Neural crest cell (in vitro differentiated cells): Measurements from ENCODE around the gene SPRED1. TPM values are rescaled to one million over a fixed set of nuclear protein-coding genes. Genes with fewer than 3 reads are reported as not detected.

Experiments
- DNase-seq: peaks from one replicate; pipeline ENCODE4 v3.0.0; 2021; ENCODE audit warnings: low read depth, mixed read lengths, low spot score
- H3K27ac Mint-ChIP-seq: one replicate; pipeline ENCODE4 v1.8.0; 2021; ENCODE audit warnings: mild to moderate bottlenecking, mixed read lengths; ENCODE audit not compliant: unreplicated experiment
- H3K27me3 Mint-ChIP-seq: 2 replicates; pipeline ENCODE4 v1.8.0; 2021; ENCODE audit warnings: low read depth, mild to moderate bottlenecking, mixed read lengths
- H3K36me3 Mint-ChIP-seq: 2 replicates; pipeline ENCODE4 v1.8.0; 2021; ENCODE audit warnings: low read depth, mild to moderate bottlenecking, mixed read lengths
- H3K4me1 Mint-ChIP-seq: 2 replicates; pipeline ENCODE4 v1.8.0; 2021; ENCODE audit warnings: mixed read lengths
- H3K4me3 Mint-ChIP-seq: one replicate; pipeline ENCODE4 v1.8.0; 2021; ENCODE audit warnings: mild to moderate bottlenecking, mixed read lengths
- H3K9me3 Mint-ChIP-seq: 2 replicates; pipeline ENCODE4 v1.8.0; 2021; ENCODE audit warnings: mixed read lengths
- total RNA-seq: library from RNA; stranded (reverse); gene quantifications from 2 replicates; pipeline ENCODE4 v1.2.1, GENCODE V29; 2021
- TF ChIP-seq, protein P1 (sequence below): fragments of 200-600 bp; sonication (generic); conservative IDR thresholded peaks from 2 replicates; pipeline ENCODE4 v1.5.0; 2021; ENCODE audit warnings: antibody characterized with exemption, mild to moderate bottlenecking

The SPRED1 gene
- total RNA-seq, 1 donor from 2014 or later = 44.2 TPM

GRCh38 chr15:38312190-38312589 is 59.6 kb downstream of the SPRED1 start:
- peaks cover 34% of the 10 kb centered on the region for H3K36me3 Mint-ChIP-seq
- peaks cover 2% of the 10 kb centered on the region for H3K9me3 Mint-ChIP-seq
- TF ChIP-seq, protein P1, sequence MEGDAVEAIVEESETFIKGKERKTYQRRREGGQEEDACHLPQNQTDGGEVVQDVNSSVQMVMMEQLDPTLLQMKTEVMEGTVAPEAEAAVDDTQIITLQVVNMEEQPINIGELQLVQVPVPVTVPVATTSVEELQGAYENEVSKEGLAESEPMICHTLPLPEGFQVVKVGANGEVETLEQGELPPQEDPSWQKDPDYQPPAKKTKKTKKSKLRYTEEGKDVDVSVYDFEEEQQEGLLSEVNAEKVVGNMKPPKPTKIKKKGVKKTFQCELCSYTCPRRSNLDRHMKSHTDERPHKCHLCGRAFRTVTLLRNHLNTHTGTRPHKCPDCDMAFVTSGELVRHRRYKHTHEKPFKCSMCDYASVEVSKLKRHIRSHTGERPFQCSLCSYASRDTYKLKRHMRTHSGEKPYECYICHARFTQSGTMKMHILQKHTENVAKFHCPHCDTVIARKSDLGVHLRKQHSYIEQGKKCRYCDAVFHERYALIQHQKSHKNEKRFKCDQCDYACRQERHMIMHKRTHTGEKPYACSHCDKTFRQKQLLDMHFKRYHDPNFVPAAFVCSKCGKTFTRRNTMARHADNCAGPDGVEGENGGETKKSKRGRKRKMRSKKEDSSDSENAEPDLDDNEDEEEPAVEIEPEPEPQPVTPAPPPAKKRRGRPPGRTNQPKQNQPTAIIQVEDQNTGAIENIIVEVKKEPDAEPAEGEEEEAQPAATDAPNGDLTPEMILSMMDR = no peak
- peaks cover 26% of the 10 kb centered on the region for H3K4me1 Mint-ChIP-seq
- DNase-seq = no peak
- no peaks in the 10 kb centered on the region for H3K27me3 Mint-ChIP-seq
- H3K4me3 Mint-ChIP-seq = no peak overlapping the region
- no peak overlapping the region for H3K27ac Mint-ChIP-seq

GRCh38 chr15:38316311-38316710 is 63.7 kb downstream of the SPRED1 start:
- Mint-ChIP-seq H3K27ac (no peak overlapping the region), H3K36me3 (peaks cover 13% of the 10 kb centered on the region), H3K4me3 (no peak overlapping the region), H3K4me1 (peaks cover 28% of the 10 kb centered on the region), H3K9me3 (no peaks in the 10 kb centered on the region), H3K27me3 (no peaks in the 10 kb centered on the region)
- DNase-seq = no peak
- TF ChIP-seq, protein P1 = no peak

DNA sequence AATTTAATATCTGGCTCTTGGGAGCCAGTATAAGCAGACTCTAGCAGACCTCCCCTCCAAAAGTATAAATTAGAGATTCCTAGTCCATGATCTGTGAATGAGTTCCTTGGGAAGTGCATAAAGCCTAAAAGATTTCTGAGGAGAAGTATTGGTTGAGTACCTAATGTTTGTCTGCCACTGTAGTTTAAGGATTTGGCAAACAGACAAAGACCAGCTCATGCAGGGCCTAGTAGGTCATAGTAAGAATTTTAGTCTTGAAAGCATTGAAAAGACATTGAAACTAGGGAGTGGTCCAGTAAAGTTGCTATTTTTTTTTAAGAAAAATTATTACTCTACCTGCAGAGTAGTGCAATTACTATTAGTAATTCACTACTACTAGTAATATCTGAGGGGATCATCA is 67.5 kb downstream of the SPRED1 start:
- Mint-ChIP-seq H3K9me3 (no peaks in the 10 kb centered on the region), H3K27me3 (no peaks in the 10 kb centered on the region), H3K4me3 (no peak overlapping the region), H3K27ac (no peak overlapping the region), H3K4me1 (peaks cover 13% of the 10 kb centered on the region), H3K36me3 (peaks cover 13% of the 10 kb centered on the region)
- DNase-seq = no peak
- TF ChIP-seq, protein P1 = no peak

DNA sequence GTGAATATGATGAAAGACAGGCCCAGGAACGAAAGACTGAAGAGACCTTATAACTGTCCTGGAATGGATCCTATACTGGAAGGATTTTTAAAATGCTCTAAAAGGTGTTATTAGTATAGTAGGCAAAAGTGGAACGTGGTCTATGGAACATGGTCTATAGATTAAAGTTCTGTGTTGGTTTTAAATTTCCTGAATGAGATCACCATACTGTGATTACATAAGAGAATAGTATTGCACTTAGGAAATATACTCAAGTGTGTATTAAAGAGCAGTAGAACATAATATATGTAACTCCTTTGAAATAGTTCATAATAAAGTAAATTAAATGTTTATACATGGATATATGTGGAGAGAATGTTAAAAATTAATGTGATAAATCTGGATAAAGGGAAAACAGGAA is 68.2 kb downstream of the SPRED1 start:
- DNase-seq = no peak
- Mint-ChIP-seq H3K27ac (no peak overlapping the region), H3K27me3 (no peaks in the 10 kb centered on the region), H3K4me3 (no peak overlapping the region), H3K36me3 (peaks cover 14% of the 10 kb centered on the region), H3K9me3 (no peaks in the 10 kb centered on the region), H3K4me1 (peaks cover 9% of the 10 kb centered on the region)
- TF ChIP-seq, protein P1 = no peak

DNA sequence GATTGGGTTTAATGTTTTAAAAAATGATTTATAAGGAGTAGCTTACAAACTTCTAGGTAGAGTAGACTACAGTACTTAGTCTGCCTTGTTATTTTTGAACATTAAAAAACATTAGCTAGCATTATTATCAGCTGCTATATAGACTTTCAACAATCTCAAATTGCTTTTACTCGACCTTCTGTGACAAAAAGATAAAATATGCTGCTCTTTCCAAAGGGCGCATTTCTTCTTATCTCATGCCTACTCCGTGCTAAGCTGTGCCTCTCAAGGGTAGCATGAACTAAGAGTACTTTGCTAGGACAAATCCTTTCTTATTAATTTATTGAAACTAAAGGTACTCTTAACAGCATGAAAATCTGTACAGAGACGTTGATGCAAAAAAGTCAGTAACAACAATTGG is 71.3 kb downstream of the SPRED1 start:
- no peak overlapping the region for H3K4me3 Mint-ChIP-seq
- no peak for DNase-seq
- H3K27me3 Mint-ChIP-seq = no peaks in the 10 kb centered on the region
- TF ChIP-seq, protein P1 = no peak
- H3K36me3 Mint-ChIP-seq = peaks cover 26% of the 10 kb centered on the region
- H3K27ac Mint-ChIP-seq = no peak overlapping the region
- no peaks in the 10 kb centered on the region for H3K4me1 Mint-ChIP-seq
- H3K9me3 Mint-ChIP-seq = no peaks in the 10 kb centered on the region
